H1 (cell line): ENCODE measurements around the gene MKRN1. TPM values are rescaled to one million over a fixed set of nuclear protein-coding genes. Genes with fewer than 3 reads are reported as not detected.
"Not testable (repeated sequence)": the region's sequence is repeated elsewhere in the genome, so short reads cannot be mapped to it uniquely, and the experiment has no call there.

Experiments used
- CTCF ChIA-PET: fragments of 300-600 bp; sonication (Branson Sonifier 250); formaldehyde crosslinking; loops from one replicate; lab custom pipeline; 2021; ENCODE audit not compliant: partially characterized antibody; lab: Charles Lee
- POLR2A ChIA-PET: fragments of 300-600 bp; sonication (Branson Sonifier 250); formaldehyde crosslinking; loops from one replicate; lab custom pipeline; 2021; ENCODE audit warnings: inconsistent platforms; ENCODE audit not compliant: partially characterized antibody; lab: Charles Lee
- DNase-seq, 2 experiments: peaks; one replicate each; pipeline versions ENCODE4 v3.0.0 to v3.0.0-alpha.2; 2010 to 2022; ENCODE audit warnings: low spot score in 2 of 2, low read depth in 1 of 2, mixed read lengths in 1 of 2
- FAIRE-seq: peaks from 2 replicates; lab custom pipeline; 2011; peaks lifted over from hg19 to GRCh38; lab: Jason Lieb, UNC
- H2AFZ ChIP-seq: 2 replicates; pipeline ENCODE4 v1.8.1; 2012; ENCODE audit warnings: low read length, inconsistent platforms
- H2AK5ac ChIP-seq: 2 replicates; pipeline ENCODE4 v1.6.1; 2013; ENCODE audit warnings: low read depth, low read length
- H2BK120ac ChIP-seq: replicated peaks from 2 replicates; pipeline ENCODE3; 2013; ENCODE audit warnings: low read depth, low read length, inconsistent platforms
- H2BK12ac ChIP-seq: 2 replicates; pipeline ENCODE4 v1.6.1; 2013; ENCODE audit warnings: low read depth, low read length
- H2BK15ac ChIP-seq: 2 replicates; pipeline ENCODE4 v1.6.1; 2013; ENCODE audit warnings: low read length
- H2BK20ac ChIP-seq: 2 replicates; pipeline ENCODE4 v1.6.1; 2013; ENCODE audit warnings: low read length
- H2BK5ac ChIP-seq: 2 replicates; pipeline ENCODE4 v1.6.1; 2013; ENCODE audit warnings: low read depth, low read length
- H3K14ac ChIP-seq: 2 replicates; pipeline ENCODE4 v1.6.1; 2013; ENCODE audit warnings: inconsistent platforms; ENCODE audit not compliant: insufficient read length
- H3K18ac ChIP-seq: 2 replicates; pipeline ENCODE4 v1.6.1; 2013; ENCODE audit warnings: low read length; ENCODE audit errors: extremely low read depth
- H3K23ac ChIP-seq: 2 replicates; pipeline ENCODE4 v1.6.1; 2013; ENCODE audit warnings: inconsistent platforms; ENCODE audit not compliant: insufficient read length
- H3K23me2 ChIP-seq: 2 replicates; pipeline ENCODE4 v1.6.1; 2013; ENCODE audit warnings: low read depth, low read length
- H3K27ac ChIP-seq: 2 replicates; pipeline ENCODE4 v1.6.1; 2011; ENCODE audit warnings: low read depth, low read length, inconsistent platforms
- H3K27me3 ChIP-seq, 4 experiments: replicated peaks in 1 of 4; 1 replicate in 1 of 4; 2 replicates in 3 of 4; pipeline versions ENCODE4 v1.6.1 to v1.8.1; 2011 to 2013; ENCODE audit warnings: low read length in 3 of 4, mild to moderate bottlenecking in 3 of 4, inconsistent platforms in 2 of 4, mixed read lengths in 2 of 4, moderate library complexity in 1 of 4; ENCODE audit not compliant: control insufficient read depth in 3 of 4, insufficient read depth in 3 of 4; ENCODE audit errors: extremely low read depth in 1 of 4
- H3K36me3 ChIP-seq, 4 experiments: 2 replicates each; pipeline versions ENCODE4 v1.6.1 to v1.8.1; 2011 to 2013; ENCODE audit warnings: mild to moderate bottlenecking in 4 of 4, low read length in 3 of 4, moderate library complexity in 2 of 4, control low read depth in 1 of 4, inconsistent platforms in 1 of 4; ENCODE audit not compliant: insufficient read depth in 4 of 4, control insufficient read depth in 2 of 4
- H3K4ac ChIP-seq: replicated peaks from 2 replicates; pipeline ENCODE3; 2013; ENCODE audit warnings: low read length, low read depth, mixed read lengths, inconsistent platforms; ENCODE audit not compliant: insufficient read length
- H3K4me1 ChIP-seq, 4 experiments: replicated peaks in 1 of 4; 1 replicate in 1 of 4; 2 replicates in 3 of 4; pipeline versions ENCODE4 v1.6.1 to v1.8.1; 2011 to 2013; ENCODE audit warnings: low read length in 3 of 4, inconsistent platforms in 2 of 4, mixed read lengths in 1 of 4; ENCODE audit not compliant: insufficient read depth in 4 of 4, control insufficient read depth in 3 of 4
- H3K4me2 ChIP-seq, 2 experiments: 2 replicates each; pipeline versions ENCODE4 v1.6.1 to v1.8.1; 2011 to 2013; ENCODE audit warnings: low read depth in 2 of 2, low read length in 2 of 2, control low read depth in 1 of 2, inconsistent platforms in 1 of 2, mild to moderate bottlenecking in 1 of 2; ENCODE audit not compliant: insufficient read depth in 1 of 2
- H3K4me3 ChIP-seq, 4 experiments: fragments of 200-600, 300-600 bp in 1 of 4; sonication (generic), shearing (Covaris generic), sonication (Bioruptor Twin) in 1 of 4; 2 replicates each; pipeline versions ENCODE4 v1.5.1 to v1.8.1; 2011 to 2016; ENCODE audit warnings: low read length in 4 of 4, low read depth in 3 of 4, control low read depth in 2 of 4, inconsistent platforms in 2 of 4, mild to moderate bottlenecking in 2 of 4, mixed read lengths in 1 of 4, moderate library complexity in 1 of 4; ENCODE audit not compliant: insufficient read depth in 2 of 4; ENCODE audit errors: extremely low read depth in 1 of 4
- H3K56ac ChIP-seq: replicated peaks from 2 replicates; pipeline ENCODE3; 2013; ENCODE audit warnings: low read depth, mild to moderate bottlenecking, mixed read lengths, low read length, inconsistent platforms; ENCODE audit not compliant: insufficient read length
- H3K79me1 ChIP-seq: 2 replicates; pipeline ENCODE4 v1.6.1; 2013; ENCODE audit warnings: low read depth, low read length, control low read depth
- H3K79me2 ChIP-seq, 2 experiments: 2 replicates each; pipeline versions ENCODE4 v1.6.1 to v1.8.1; 2012 to 2013; ENCODE audit warnings: low read length in 2 of 2, mild to moderate bottlenecking in 2 of 2, inconsistent platforms in 1 of 2; ENCODE audit not compliant: insufficient read depth in 2 of 2, control insufficient read depth in 1 of 2
- H3K9ac ChIP-seq, 4 experiments: replicated peaks in 1 of 4; 1 replicate in 1 of 4; 2 replicates in 3 of 4; pipeline versions ENCODE4 v1.6.1 to v1.8.1; 2011 to 2013; ENCODE audit warnings: low read depth in 3 of 4, low read length in 3 of 4, control low read depth in 2 of 4, mild to moderate bottlenecking in 2 of 4, moderate library complexity in 2 of 4, inconsistent platforms in 1 of 4; ENCODE audit errors: extremely low read depth in 1 of 4
- H3K9me3 ChIP-seq, 2 experiments: 2 replicates each; pipeline versions ENCODE4 v1.6.1 to v1.8.1; 2012 to 2013; ENCODE audit warnings: mild to moderate bottlenecking in 2 of 2, moderate library complexity in 2 of 2, control low read depth in 1 of 2, inconsistent platforms in 1 of 2, low read depth in 1 of 2, low read length in 1 of 2, mixed read lengths in 1 of 2; ENCODE audit not compliant: insufficient read depth in 2 of 2
- H4K20me1 ChIP-seq, 2 experiments: replicated peaks in 1 of 2; 2 replicates each; pipeline versions ENCODE3 to v1.8.1; 2011 to 2013; ENCODE audit warnings: inconsistent platforms in 2 of 2, low read length in 2 of 2, mild to moderate bottlenecking in 1 of 2; ENCODE audit not compliant: insufficient read depth in 2 of 2, control insufficient read depth in 1 of 2
- H4K5ac ChIP-seq: 2 replicates; pipeline ENCODE4 v1.6.1; 2013; ENCODE audit warnings: low read length, low read depth, mixed read lengths, inconsistent platforms; ENCODE audit not compliant: insufficient read length
- H4K8ac ChIP-seq: 2 replicates; pipeline ENCODE4 v1.8.0; 2013; ENCODE audit warnings: mild to moderate bottlenecking, moderate library complexity, low read length, inconsistent platforms; ENCODE audit not compliant: insufficient read depth; ENCODE audit errors: extremely low read depth
- H4K91ac ChIP-seq: replicated peaks from 2 replicates; pipeline ENCODE3; 2013; ENCODE audit warnings: low read length, mixed read lengths, inconsistent platforms; ENCODE audit not compliant: insufficient read length
- WGBS, 2 experiments: shearing (Covaris generic) in 1 of 2; methylation state at CpG; one replicate each; pipeline versions ENCODE4 v1.1.6 to v1.1.7; 2013 to 2015; ENCODE audit warnings: low lambda C conversion rate in 2 of 2, mixed read lengths in 2 of 2, inconsistent platforms in 1 of 2, low coverage in 1 of 2, missing lambda C conversion rate in 1 of 2; ENCODE audit not compliant: insufficient replicate concordance in 2 of 2, insufficient coverage in 1 of 2, insufficient read length in 1 of 2; ENCODE audit errors: extremely low coverage in 1 of 2, missing lambda C conversion rate in 1 of 2; 5-methylcytosine and 5-hydroxymethylcytosine counted together
- polyA plus RNA-seq, 7 experiments: library from polyadenylated mRNA; depleted of rRNA in 3 of 7; stranded (reverse) in 5 of 7; unstranded in 2 of 7; fragments of >200 nt in 5 of 7; fragments of 200-250 nt in 2 of 7; gene quantifications; 1 replicate in 5 of 7; 2 replicates in 1 of 7; 4 replicates in 1 of 7; pipeline versions ENCODE4 v1.2.1 to v1.2.3, GENCODE V29; 2011 to 2013; ENCODE audit warnings: missing spikeins in 2 of 7, mixed read lengths in 2 of 7
- total RNA-seq: library from RNA; stranded (reverse); fragmentation: NEBNext Ultra II Directional; extraction: Animal tissue kit (Norgen Biotek cat#: 25700); gene quantifications from 2 replicates; pipeline ENCODE4 v1.2.1, GENCODE V29; 2021

Gene MKRN1
- total and polyA plus RNA-seq, 2 of the 8 experiments (the other 6 are each of a cell fraction or from before 2014, with no cell fraction given): 46.2 to 99.6 TPM

DNA sequence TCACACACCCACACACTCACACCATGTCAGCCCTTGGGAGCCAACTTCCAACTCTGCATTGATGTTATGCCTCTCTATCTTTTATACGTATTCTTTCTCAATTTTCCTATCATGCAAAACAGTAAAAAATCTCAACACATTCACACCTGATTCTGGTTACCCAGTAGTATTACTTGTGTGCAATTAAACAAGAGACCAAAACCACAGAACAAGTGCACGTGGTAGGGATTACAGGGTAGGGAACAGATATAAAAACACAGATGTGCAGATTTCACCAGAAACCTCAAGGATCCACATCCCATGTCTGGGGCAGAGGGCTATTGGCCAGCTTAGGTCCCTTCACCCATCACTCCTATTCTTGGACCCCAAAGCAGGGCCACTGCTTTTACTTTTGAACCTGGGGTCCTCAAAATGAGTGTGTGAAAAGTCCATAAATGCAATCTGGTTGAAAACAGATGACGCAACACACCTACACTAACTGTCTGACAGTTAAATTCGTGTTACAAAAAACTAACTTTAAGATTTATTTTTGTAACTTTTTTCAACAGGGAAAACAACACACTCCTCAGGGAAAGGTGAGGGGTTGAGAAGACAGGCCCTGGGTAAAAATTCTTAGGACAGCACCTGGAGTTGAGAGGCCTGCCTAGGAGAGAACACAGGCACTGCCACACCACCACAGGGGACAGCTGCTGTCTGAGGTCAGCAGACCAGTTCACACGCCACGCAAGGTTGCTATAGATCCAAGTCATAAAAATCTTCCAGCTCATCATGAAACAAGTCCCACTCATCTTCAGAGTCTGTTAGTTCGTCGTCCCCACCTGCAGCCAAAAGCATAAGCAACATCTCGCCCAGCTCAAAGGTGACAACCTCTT, 25.3 kb downstream of the MKRN1 start:
- H3K9me3 ChIP-seq, H4K8ac ChIP-seq, H3K14ac ChIP-seq, H3K18ac ChIP-seq, DNase-seq, H3K23ac ChIP-seq, H4K20me1 ChIP-seq, H3K23me2 ChIP-seq, H2BK15ac ChIP-seq, H3K9ac ChIP-seq, H2BK20ac ChIP-seq, H2AFZ ChIP-seq, H3K27me3 ChIP-seq, H4K91ac ChIP-seq, FAIRE-seq, H3K56ac ChIP-seq, H3K4me2 ChIP-seq, H3K79me1 ChIP-seq, H3K4ac ChIP-seq, H3K4me3 ChIP-seq, H2BK120ac ChIP-seq, H4K5ac ChIP-seq: not testable (repeated sequence)
- Histone ChIP-seq H2BK12ac (0 out of 2 replicates have a peak overlapping the region, but pooled peaks have one; percentile 30), H2AK5ac (peak overlapping the region; percentile 41), H3K79me2 (peaks cover 0 to 38% of the 10 kb centered on the region in 2 experiments; a peak in 2 of 4 replicates), H3K36me3 (peaks cover 13 to 50% (median 18%) of the 10 kb centered on the region in 4 experiments), H3K4me1 (peaks cover 12 to 34% (median 29%) of the 10 kb centered on the region in 4 experiments; a peak in 6 of 7 replicates), H3K27ac (peak overlapping the region; percentile 61; the same call in 1 of the 2 replicates), H2BK5ac (peak overlapping the region; percentile 69; the same call in 1 of the 2 replicates)
- 89% methylated on average over 9 of the region's 9 CpGs; no CpG with 5 or more reads in 1 of the 2 experiments for WGBS, 2 experiments
- POLR2A ChIA-PET: interaction anchor here (1.4 kb wide), 1 partner anchor 26 kb away, joined by 3 read pairs; no protein-coding TSS in a partner anchor
- CTCF ChIA-PET: interaction anchor here (1.4 to 5.2 kb wide), 2 partner anchors 10 to 23 kb away, joined by 5 to 27 read pairs; no protein-coding TSS in a partner anchor
